ENCODE measurements around the gene PKD2L2.
"Not testable (repeated sequence)": the region's sequence is repeated elsewhere in the genome, so short reads cannot be mapped to it uniquely, and the experiment has no call there.

Gene PKD2L2

DNA sequence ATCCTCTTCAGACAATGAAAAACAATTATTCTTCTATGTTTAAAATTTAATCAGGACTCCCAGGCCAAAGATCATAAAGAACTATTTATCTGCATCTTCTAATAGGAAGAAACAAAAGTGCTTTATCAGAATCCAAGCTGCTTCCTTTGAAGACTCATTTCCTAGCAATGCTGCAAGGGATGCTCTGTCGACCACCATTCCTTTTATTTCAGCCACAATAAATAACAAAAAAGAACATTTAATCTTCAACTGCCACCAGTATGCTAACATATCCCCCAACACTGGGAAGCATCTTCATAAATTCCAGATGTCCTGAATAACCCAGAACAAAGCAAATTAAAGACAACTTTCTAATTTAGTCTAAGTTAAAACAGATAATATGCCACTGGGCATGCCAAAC is 68.7 kb downstream of the PKD2L2 start:
- no peak for DNase-seq (ENCODE audit: low read depth)

DNA sequence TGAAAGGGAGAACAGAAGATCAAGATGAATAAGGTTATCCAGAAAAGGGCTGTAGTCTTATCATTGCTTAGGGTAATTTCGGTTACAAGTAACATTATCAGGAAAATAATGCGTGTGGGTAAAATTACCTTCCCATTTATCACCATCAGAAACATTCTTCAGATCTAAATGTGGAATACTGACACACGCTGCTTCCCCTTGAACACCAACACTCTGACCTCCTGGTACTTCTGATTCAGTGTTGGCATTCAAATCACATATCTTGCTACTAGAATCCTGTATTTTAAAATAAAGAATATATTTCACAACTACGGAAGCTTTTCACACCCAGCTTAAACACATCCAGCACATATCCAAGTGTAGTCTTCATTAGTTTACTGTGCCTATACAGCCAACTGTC is 70.2 kb downstream of the PKD2L2 start:
- no peak for DNase-seq (ENCODE audit: low read depth)

DNA sequence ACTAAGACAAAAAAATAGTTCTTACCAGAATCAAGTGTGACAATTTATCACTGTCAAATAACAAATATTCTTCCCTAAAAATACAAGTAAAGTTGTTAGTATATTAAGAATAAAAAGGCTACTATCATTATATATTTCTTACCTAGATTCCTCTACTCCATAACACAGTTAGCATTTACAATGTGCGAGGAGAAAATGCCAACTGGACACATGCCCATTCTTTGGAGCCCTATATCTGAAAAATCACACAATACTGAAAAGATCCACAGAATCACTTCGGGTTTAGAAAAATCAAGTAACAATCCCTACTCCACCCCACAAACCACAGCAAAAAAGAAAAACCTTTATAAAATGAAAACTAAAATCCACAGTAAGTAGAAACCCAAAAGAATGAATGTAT is 70.9 kb downstream of the PKD2L2 start:
- no peak for DNase-seq (ENCODE audit: low read depth)

DNA sequence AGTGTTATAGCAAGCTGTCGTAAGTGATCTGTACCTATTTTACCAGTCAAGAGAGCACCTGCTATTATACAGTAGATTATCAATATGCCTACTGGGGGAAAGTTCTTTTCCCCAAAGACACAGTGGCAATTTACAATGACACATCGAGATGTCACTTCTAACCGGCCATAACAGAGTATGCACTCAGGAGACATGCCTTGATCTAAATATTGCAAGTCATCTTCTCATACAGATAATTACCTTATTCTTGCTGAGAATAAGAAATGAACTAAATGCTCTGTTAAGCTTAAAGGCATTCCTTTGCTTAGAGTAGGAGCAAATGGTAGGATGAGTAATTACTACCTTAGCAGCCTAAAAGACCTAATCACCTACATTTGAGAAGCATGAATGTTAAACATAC is 71.6 kb downstream of the PKD2L2 start:
- no peak for DNase-seq (ENCODE audit: low read depth)

DNA sequence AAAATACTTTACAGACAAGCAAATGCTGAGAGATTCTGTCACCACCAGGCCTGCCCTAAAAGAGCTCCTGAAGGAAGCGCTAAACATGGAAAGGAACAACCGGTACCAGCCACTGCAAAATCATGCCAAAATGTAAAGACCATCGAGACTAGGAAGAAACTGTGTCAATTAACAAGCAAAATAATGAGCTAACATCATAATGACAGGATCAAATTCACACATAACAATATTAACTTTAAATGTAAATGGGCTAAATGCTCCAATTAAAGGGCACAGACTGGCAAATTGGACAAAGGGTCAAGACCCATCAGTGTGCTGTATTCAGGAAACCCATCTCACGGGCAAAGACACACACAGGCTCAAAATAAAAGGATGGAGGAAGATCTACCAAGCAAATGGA is 81.1 kb downstream of the PKD2L2 start:
- not testable (repeated sequence) for DNase-seq (ENCODE audit: low read depth)

DNA sequence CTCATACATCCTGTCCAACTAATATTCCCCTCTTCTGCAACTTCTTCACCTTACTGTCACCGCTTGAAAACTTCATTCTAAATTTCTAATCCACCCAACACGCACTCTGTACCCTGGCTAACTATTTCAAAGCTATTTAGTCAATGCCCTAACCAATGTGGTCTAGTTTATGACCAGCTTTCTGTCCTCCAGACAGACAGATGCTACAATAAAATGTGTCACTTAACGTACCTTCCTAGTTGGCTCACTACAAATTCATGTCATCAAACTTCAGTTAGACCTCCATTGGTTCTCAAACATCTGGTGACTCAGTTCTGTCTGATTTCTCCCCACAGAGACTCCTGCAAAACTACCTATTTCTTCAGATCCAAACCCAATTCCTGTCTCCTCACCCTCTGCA is 86.0 kb downstream of the PKD2L2 start:
- DNase-seq (ENCODE audit: low read depth), result no peak

DNA sequence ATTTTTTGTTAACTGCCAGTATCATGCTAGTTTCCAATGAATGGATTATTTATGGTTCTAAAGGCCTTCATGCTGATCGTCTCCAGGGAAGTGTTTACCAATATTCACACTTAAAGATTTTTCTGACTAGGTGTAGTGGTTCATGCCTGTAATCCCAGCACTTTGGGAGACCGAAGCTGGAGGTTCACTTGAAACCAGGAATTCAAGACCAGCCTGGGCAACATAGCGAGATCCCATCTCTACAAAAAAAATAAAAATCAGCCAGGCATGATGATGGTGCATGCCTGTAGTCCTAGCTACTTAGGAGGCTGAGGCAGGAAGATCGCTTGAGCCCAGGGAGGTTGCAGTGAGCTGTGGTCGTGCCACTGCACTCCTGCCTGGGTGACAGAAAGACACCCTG is 100.2 kb downstream of the PKD2L2 start:
- no peak for DNase-seq (ENCODE audit: low read depth)
